CMK (cell line): ENCODE measurements around the gene KCNC1.

Source experiments
- DNase-seq: peaks from one replicate; pipeline ENCODE4 v3.0.0-alpha.2; 2010; ENCODE audit warnings: low read depth

KCNC1 gene

GRCh38 chr11:17827006-17827405 lies 92.4 kb downstream of the KCNC1 start:
- DNase-seq = no peak

GRCh38 chr11:17828311-17828751 lies 93.8 kb downstream of the KCNC1 start:
- DNase-seq = no peak

GRCh38 chr11:17831228-17831627 lies 96.6 kb downstream of the KCNC1 start:
- no peak for DNase-seq

- no peak for DNase-seq
Observed at GRCh38 chr11:17831883-17832282, 97.3 kb downstream of the KCNC1 start.
